Neuronal stem cell (in vitro differentiated cells): ENCODE measurements around the gene KIF26B.

Experiments
- DNase-seq: peaks from one replicate; pipeline ENCODE4 v3.0.0-alpha.2; 2013; ENCODE audit warnings: low spot score
- H2AFZ ChIP-seq: one replicate; pipeline ENCODE4 v1.6.1; 2013; ENCODE audit warnings: mild to moderate bottlenecking, low read length, inconsistent platforms
- H2AK5ac ChIP-seq: 2 replicates; pipeline ENCODE4 v1.6.1; 2013; ENCODE audit warnings: low read depth, mild to moderate bottlenecking, inconsistent platforms, low read length, moderate library complexity, mixed read lengths
- H2BK120ac ChIP-seq: 2 replicates; pipeline ENCODE4 v1.6.1; 2013; ENCODE audit warnings: low read depth, mild to moderate bottlenecking, inconsistent platforms, low read length, moderate library complexity, mixed read lengths
- H2BK12ac ChIP-seq: one replicate; pipeline ENCODE4 v1.6.1; 2013; ENCODE audit warnings: low read length, inconsistent platforms
- H2BK15ac ChIP-seq: 2 replicates; pipeline ENCODE4 v1.6.1; 2013; ENCODE audit warnings: mild to moderate bottlenecking, low read length, inconsistent platforms, mixed read lengths
- H2BK5ac ChIP-seq: one replicate; pipeline ENCODE4 v1.6.1; 2013; ENCODE audit warnings: inconsistent platforms, mild to moderate bottlenecking, low read length, moderate library complexity
- H3K14ac ChIP-seq: one replicate; pipeline ENCODE4 v1.6.1; 2013; ENCODE audit warnings: low read length, inconsistent platforms
- H3K18ac ChIP-seq: 2 replicates; pipeline ENCODE4 v1.6.1; 2013; ENCODE audit warnings: low read length, inconsistent platforms
- H3K23ac ChIP-seq: 2 replicates; pipeline ENCODE4 v1.6.1; 2013; ENCODE audit warnings: low read depth, mild to moderate bottlenecking, mixed read lengths, low read length, inconsistent platforms; ENCODE audit not compliant: poor library complexity
- H3K27ac ChIP-seq: replicated peaks from 3 replicates; pipeline ENCODE4 v1.5.1; 2013; ENCODE audit warnings: low read length, inconsistent platforms
- H3K27me3 ChIP-seq, 3 experiments: 2 replicates each; pipeline ENCODE4 v1.6.1; 2013; ENCODE audit warnings: low read length in 3 of 3, mild to moderate bottlenecking in 2 of 3, inconsistent platforms in 1 of 3, low read depth in 1 of 3, mixed read lengths in 1 of 3, moderate library complexity in 1 of 3; ENCODE audit not compliant: control insufficient read depth in 3 of 3, insufficient read depth in 3 of 3
- H3K36me3 ChIP-seq, 2 donors: replicated peaks in 1 of 2; 2 replicates each; pipeline ENCODE4 v1.6.1; 2013; ENCODE audit warnings: low read length in 2 of 2; ENCODE audit not compliant: control insufficient read depth in 2 of 2, insufficient read depth in 2 of 2
- H3K4ac ChIP-seq: 2 replicates; pipeline ENCODE4 v1.6.1; 2013; ENCODE audit warnings: inconsistent platforms, mild to moderate bottlenecking, low read length, moderate library complexity
- H3K4me1 ChIP-seq, 2 donors: 1 replicate in 1 of 2; 2 replicates in 1 of 2; pipeline ENCODE4 v1.6.1; 2013; ENCODE audit warnings: low read length in 2 of 2, low read depth in 1 of 2; ENCODE audit not compliant: control insufficient read depth in 2 of 2, insufficient read depth in 1 of 2
- H3K4me2 ChIP-seq: one replicate; pipeline ENCODE4 v1.6.1; 2013; ENCODE audit warnings: mild to moderate bottlenecking, low read length, inconsistent platforms; ENCODE audit not compliant: insufficient read depth, poor library complexity, severe bottlenecking
- H3K4me3 ChIP-seq, 2 donors: 2 replicates each; pipeline ENCODE4 v1.5.1; 2013; ENCODE audit warnings: low read length in 2 of 2, mild to moderate bottlenecking in 2 of 2, inconsistent platforms in 1 of 2, moderate library complexity in 1 of 2
- H3K79me1 ChIP-seq: one replicate; pipeline ENCODE4 v1.6.1; 2013; ENCODE audit warnings: low read depth, mild to moderate bottlenecking, inconsistent platforms, low read length, moderate library complexity
- H3K9ac ChIP-seq: one replicate; pipeline ENCODE4 v1.6.1; 2013; ENCODE audit warnings: mild to moderate bottlenecking, low read depth, low read length, inconsistent platforms; ENCODE audit not compliant: poor library complexity
- H3K9me3 ChIP-seq, 2 donors: replicated peaks in 1 of 2; 2 replicates each; pipeline versions ENCODE3 to v1.6.1; 2013; ENCODE audit warnings: low read length in 2 of 2, mild to moderate bottlenecking in 2 of 2, inconsistent platforms in 1 of 2, low read depth in 1 of 2, mixed read lengths in 1 of 2, moderate library complexity in 1 of 2; ENCODE audit not compliant: control insufficient read depth in 2 of 2, insufficient read depth in 1 of 2
- H4K8ac ChIP-seq: one replicate; pipeline ENCODE4 v1.6.1; 2013; ENCODE audit warnings: low read depth, mild to moderate bottlenecking, inconsistent platforms, low read length, moderate library complexity
- H4K91ac ChIP-seq: one replicate; pipeline ENCODE4 v1.6.1; 2013; ENCODE audit warnings: low read length, low read depth, mild to moderate bottlenecking, inconsistent platforms; ENCODE audit not compliant: poor library complexity
- WGBS, 2 donors: extraction: QIAGEN DNeasy Blood & Tissue Kit; methylation state at CpG; one replicate each; pipeline ENCODE4 v1.1.7; 2013; ENCODE audit warnings: missing lambda C conversion rate in 2 of 2, mixed read lengths in 1 of 2; ENCODE audit not compliant: insufficient read length in 2 of 2, insufficient replicate concordance in 1 of 2; ENCODE audit errors: extremely low coverage in 2 of 2; 5-methylcytosine and 5-hydroxymethylcytosine counted together

The KIF26B gene

DNA sequence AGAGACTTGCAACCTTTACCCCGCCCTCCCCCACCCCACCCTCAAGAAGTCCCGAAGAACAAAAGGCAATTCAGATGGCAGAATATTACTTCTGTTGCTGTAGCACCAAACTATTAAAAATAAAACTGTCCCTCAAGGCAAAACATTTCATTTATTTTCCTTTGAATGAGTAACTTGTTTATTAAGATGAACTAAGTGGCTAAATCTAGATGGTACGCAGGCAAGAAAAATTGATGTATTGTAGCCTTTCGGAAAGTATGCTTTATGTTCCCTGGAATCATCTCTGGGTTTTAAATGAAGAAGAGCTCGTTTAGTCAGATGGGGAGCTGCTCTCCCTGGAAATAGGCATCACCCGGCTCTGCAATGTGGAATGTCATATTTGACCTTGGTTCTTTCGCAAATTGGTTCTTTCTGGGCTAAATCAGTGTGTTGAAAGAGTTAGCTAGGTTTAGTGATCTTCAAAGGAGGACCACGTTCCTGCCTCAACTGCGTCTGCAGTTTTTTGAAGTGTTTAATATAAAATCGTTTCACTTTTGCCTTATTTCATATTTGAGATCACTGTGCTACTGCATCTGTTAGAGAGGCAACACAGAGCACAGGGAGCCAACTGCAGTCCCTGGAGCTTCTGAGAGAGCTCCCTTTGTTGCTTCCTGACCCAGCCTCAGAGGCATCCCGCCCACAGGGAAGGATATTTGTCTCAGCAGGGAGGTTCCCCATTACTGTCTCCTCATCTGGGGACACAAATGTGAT lies 61.8 kb downstream of the KIF26B start:
- no peaks in the 10 kb centered on the region for H3K79me1 ChIP-seq
- H3K9ac ChIP-seq = no peak overlapping the region
- H3K4me2 ChIP-seq = peak overlapping the region; percentile 21
- no peak overlapping the region for H4K91ac ChIP-seq
- peaks cover 0 to 8% of the 10 kb centered on the region in 2 donors for H3K36me3 ChIP-seq
- no peak overlapping the region for H3K4me3 ChIP-seq
- no peaks in the 10 kb centered on the region for H3K27me3 ChIP-seq
- H2BK5ac ChIP-seq = no peak overlapping the region
- no peak overlapping the region for H3K4ac ChIP-seq
- H3K4me1 ChIP-seq = peaks cover 14 to 26% of the 10 kb centered on the region in 2 donors
- H2BK15ac ChIP-seq = no peak overlapping the region
- no peak overlapping the region for H3K14ac ChIP-seq
- no peak overlapping the region for H3K27ac ChIP-seq
- peak overlapping the region; percentile 53 for H2AFZ ChIP-seq
- no peak overlapping the region for H2BK120ac ChIP-seq
- H3K9me3 ChIP-seq = peaks cover 0 to 6% of the 10 kb centered on the region in 2 donors
- H2AK5ac ChIP-seq = no peak overlapping the region
- H4K8ac ChIP-seq = no peak overlapping the region
- no CpG with 5 or more reads among the region's 11 CpGs for WGBS, 2 donors
- no peak overlapping the region for H3K23ac ChIP-seq
- no peak overlapping the region for H2BK12ac ChIP-seq
- DNase-seq = no peak
- H3K18ac ChIP-seq = no peak overlapping the region

DNA sequence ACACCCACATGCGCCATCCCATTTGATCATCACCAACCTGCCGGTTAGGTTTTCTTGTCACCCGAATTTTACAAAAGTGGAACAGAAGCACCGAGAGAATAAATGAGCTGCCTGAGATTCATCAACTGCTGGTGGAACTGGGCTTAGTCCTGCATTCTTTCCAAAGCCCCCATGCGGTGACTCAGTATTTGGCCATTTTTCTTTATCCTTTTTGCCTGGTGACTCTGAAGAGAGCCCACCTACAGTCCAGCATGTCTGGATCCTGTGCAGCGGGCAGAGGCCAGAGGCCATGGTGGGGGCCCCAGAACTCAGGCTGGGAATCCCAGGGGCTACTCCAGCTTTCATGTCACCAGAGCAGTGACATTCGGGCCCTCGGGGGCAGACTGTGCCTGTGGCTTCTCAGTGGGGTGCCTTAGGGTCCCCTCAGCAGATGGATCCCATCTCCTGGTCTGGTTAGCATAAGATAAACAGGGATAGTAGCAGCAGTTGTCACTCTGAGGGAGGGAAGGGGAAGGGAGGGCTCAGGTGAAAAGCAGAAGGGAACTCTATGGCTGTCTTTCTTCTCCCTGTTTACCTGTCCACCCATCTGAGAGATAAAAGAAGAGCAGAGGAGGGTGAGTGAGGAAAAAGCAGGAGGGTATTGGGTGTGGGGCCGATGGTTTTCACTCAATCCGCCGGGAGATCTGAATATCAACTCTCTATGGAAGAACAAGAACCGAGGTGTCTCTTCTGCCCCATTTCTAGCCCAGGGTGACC lies 63.2 kb downstream of the KIF26B start:
- no peak overlapping the region for H2BK5ac ChIP-seq

DNA sequence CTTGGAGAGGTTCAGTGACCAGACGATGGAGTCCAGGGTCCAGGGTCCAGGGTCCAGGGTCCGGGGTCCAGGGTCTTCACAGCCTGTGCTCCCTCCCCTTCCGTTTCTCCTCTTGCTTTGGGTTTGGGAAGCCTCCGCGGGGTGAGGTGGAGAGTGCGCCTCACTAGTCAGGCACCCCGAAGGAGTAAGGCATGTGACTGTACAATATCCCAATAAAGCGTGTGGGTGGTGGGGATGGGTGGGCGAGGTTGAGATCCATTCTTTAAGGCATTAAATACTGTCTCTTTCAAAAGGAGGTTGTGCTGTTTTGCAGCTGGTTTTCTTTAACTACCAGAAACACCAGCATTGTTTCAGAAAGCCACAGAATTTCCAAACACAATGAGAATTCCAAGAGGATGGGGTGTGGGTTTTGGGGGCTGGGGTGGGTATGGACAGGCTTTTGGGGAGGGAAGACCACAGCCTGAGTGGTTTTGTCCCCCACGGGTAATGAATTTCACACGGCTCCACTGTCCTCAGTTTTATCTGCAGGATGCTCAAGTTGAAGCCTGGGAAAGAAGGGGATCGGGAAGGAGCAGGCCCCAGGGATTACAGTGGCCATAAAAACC lies 65.7 kb downstream of the KIF26B start:
- WGBS, 2 donors = no CpG with 5 or more reads among the region's 12 CpGs
- H2AK5ac ChIP-seq = no peak overlapping the region
- DNase-seq = no peak

More for the DNA sequence above, 63.2 kb downstream of the KIF26B start:
- Histone ChIP-seq H2BK12ac (no peak overlapping the region), H3K27ac (no peak overlapping the region), H2AK5ac (peak overlapping the region; percentile 64), H2AFZ (no peak overlapping the region), H3K27me3 (no peaks in the 10 kb centered on the region), H4K8ac (no peak overlapping the region), H3K4me1 (peaks cover 17 to 26% of the 10 kb centered on the region in 2 donors), H2BK120ac (no peak overlapping the region), H3K4ac (no peak overlapping the region), H3K14ac (no peak overlapping the region), H3K79me1 (no peaks in the 10 kb centered on the region), H3K23ac (no peak overlapping the region), H3K4me3 (no peak overlapping the region), H3K4me2 (no peak overlapping the region), H3K36me3 (peaks cover 0 to 8% of the 10 kb centered on the region in 2 donors), H3K9me3 (peaks cover 0 to 6% of the 10 kb centered on the region in 2 donors), H4K91ac (no peak overlapping the region), H3K9ac (no peak overlapping the region), H3K18ac (peak overlapping the region; percentile 79), H2BK15ac (no peak overlapping the region)
- no CpG with 5 or more reads among the region's 12 CpGs for WGBS, 2 donors
- DNase-seq = no peak

DNA sequence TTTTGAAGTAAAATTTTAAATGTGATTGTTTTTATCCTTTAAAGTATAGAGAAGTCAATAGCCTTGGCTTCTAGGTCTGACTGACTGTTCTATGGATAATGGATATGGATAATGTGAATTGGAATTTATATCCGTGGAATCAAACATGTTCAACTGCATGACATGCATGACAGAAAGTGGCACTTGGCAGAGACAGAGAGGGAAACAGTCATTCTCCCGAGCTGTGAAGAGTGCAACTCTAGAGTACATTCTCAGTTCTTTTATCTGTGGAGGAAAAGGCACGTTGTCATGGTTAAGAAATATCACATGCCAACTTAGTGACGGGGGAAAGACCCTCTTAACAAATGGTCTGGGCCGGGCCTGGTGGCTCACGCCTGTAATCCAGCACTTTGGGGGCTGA lies 67.0 kb downstream of the KIF26B start:
- H3K79me1 ChIP-seq = peaks cover 3% of the 10 kb centered on the region
- H3K4me3 ChIP-seq = no peak overlapping the region
- H4K8ac ChIP-seq = no peak overlapping the region
- no peak for DNase-seq
- no peaks in the 10 kb centered on the region for H3K27me3 ChIP-seq
- H3K9me3 ChIP-seq = peaks cover 0 to 1% of the 10 kb centered on the region in 2 donors
- no peak overlapping the region for H3K18ac ChIP-seq
- no peak overlapping the region for H3K23ac ChIP-seq
- H2AFZ ChIP-seq = no peak overlapping the region
- H2BK15ac ChIP-seq = no peak overlapping the region
- no peak overlapping the region for H2BK5ac ChIP-seq
- H3K4me1 ChIP-seq = peaks cover 17 to 24% of the 10 kb centered on the region in 2 donors
- H3K36me3 ChIP-seq = no peaks in the 10 kb centered on the region
- H3K14ac ChIP-seq = no peak overlapping the region
- H4K91ac ChIP-seq = no peak overlapping the region
- no peak overlapping the region for H3K27ac ChIP-seq
- no peak overlapping the region for H3K9ac ChIP-seq
- H3K4ac ChIP-seq = no peak overlapping the region
- no peak overlapping the region for H2BK120ac ChIP-seq
- H2BK12ac ChIP-seq = no peak overlapping the region
- no CpG with 5 or more reads among the region's 6 CpGs for WGBS, 2 donors
- no peak overlapping the region for H3K4me2 ChIP-seq
- H2AK5ac ChIP-seq = no peak overlapping the region

More for the DNA sequence above, 65.7 kb downstream of the KIF26B start:
- no peak overlapping the region for H3K14ac ChIP-seq
- H3K27ac ChIP-seq = no peak overlapping the region
- H3K4me2 ChIP-seq = no peak overlapping the region
- H2BK15ac ChIP-seq = no peak overlapping the region
- H3K18ac ChIP-seq = peak overlapping the region; percentile 68
- no peak overlapping the region for H4K8ac ChIP-seq
- H2BK120ac ChIP-seq = no peak overlapping the region
- no peaks in the 10 kb centered on the region for H3K36me3 ChIP-seq
- peaks cover 22 to 23% of the 10 kb centered on the region in 2 donors for H3K4me1 ChIP-seq
- no peak overlapping the region for H4K91ac ChIP-seq
- H3K79me1 ChIP-seq = no peaks in the 10 kb centered on the region
- no peak overlapping the region for H3K4me3 ChIP-seq
- H3K9ac ChIP-seq = no peak overlapping the region
- H2BK5ac ChIP-seq = no peak overlapping the region
- H3K23ac ChIP-seq = no peak overlapping the region
- no peak overlapping the region for H3K4ac ChIP-seq
- no peaks in the 10 kb centered on the region for H3K9me3 ChIP-seq
- no peak overlapping the region for H2AFZ ChIP-seq
- H3K27me3 ChIP-seq = no peaks in the 10 kb centered on the region
- no peak overlapping the region for H2BK12ac ChIP-seq
